Osteoblast (primary cell): ENCODE results near the gene GPR18. TPM values are rescaled to one million over a fixed set of nuclear protein-coding genes. Genes with fewer than 3 reads are reported as not detected.
A peak's percentile ranks its signal among the peaks of the same experiment; 100 is the strongest.

Experiments used
- DNase-seq: peaks from one replicate; pipeline ENCODE4 v3.0.0; 2011; ENCODE audit warnings: low spot score, mixed read lengths; ENCODE audit not compliant: insufficient read length; ENCODE audit errors: missing footprints
- H2AFZ ChIP-seq: 2 replicates; pipeline ENCODE4 v1.6.0; 2011; ENCODE audit warnings: mild to moderate bottlenecking, low read length
- H3K27ac ChIP-seq: 2 replicates; pipeline ENCODE4 v1.5.1; 2011; ENCODE audit warnings: mild to moderate bottlenecking, low read depth, low read length, moderate library complexity
- H3K27me3 ChIP-seq: 2 replicates; pipeline ENCODE4 v1.6.0; 2012; ENCODE audit warnings: mild to moderate bottlenecking, control low read depth, inconsistent platforms, low read length, moderate library complexity; ENCODE audit not compliant: insufficient read depth
- H3K36me3 ChIP-seq: 2 replicates; pipeline ENCODE4 v1.5.1; 2011; ENCODE audit warnings: mild to moderate bottlenecking, low read length, control low read depth, moderate library complexity; ENCODE audit not compliant: insufficient read depth
- H3K4me1 ChIP-seq: 2 replicates; pipeline ENCODE4 v1.5.1; 2011; ENCODE audit warnings: mild to moderate bottlenecking, low read length, control low read depth, moderate library complexity; ENCODE audit not compliant: insufficient read depth
- H3K4me2 ChIP-seq: 2 replicates; pipeline ENCODE4 v1.6.0; 2011; ENCODE audit warnings: mild to moderate bottlenecking, low read length; ENCODE audit not compliant: insufficient read depth
- H3K4me3 ChIP-seq: fragments of 200-600 bp; sonication (generic); 3 replicates; pipeline ENCODE4 v1.5.1; 2012; ENCODE audit warnings: mild to moderate bottlenecking, low read length, inconsistent platforms; ENCODE audit not compliant: insufficient read depth
- H3K79me2 ChIP-seq: 2 replicates; pipeline ENCODE4 v1.6.0; 2012; ENCODE audit warnings: mild to moderate bottlenecking, low read length, control low read depth, inconsistent platforms; ENCODE audit not compliant: insufficient read depth
- H3K9me3 ChIP-seq: 2 replicates; pipeline ENCODE4 v1.5.1; 2011; ENCODE audit warnings: low read depth, low read length, control low read depth
- H4K20me1 ChIP-seq: 2 replicates; pipeline ENCODE4 v1.6.0; 2012; ENCODE audit warnings: mild to moderate bottlenecking, low read length, control low read depth; ENCODE audit not compliant: insufficient read depth
- total RNA-seq: library from RNA; depleted of rRNA; stranded (reverse); fragments of >200 nt; gene quantifications from 2 replicates; pipeline ENCODE4 v1.2.3, GENCODE V29; 2012
- TF ChIP-seq, protein P1 (sequence below): IDR thresholded peaks from 2 replicates; pipeline ENCODE4 v1.5.1; 2011; ENCODE audit warnings: mild to moderate bottlenecking, low read depth, low read length, moderate library complexity; ENCODE audit errors: extremely low read depth

Gene GPR18
- total RNA-seq, 1 donor, result under 0.01 TPM

DNA sequence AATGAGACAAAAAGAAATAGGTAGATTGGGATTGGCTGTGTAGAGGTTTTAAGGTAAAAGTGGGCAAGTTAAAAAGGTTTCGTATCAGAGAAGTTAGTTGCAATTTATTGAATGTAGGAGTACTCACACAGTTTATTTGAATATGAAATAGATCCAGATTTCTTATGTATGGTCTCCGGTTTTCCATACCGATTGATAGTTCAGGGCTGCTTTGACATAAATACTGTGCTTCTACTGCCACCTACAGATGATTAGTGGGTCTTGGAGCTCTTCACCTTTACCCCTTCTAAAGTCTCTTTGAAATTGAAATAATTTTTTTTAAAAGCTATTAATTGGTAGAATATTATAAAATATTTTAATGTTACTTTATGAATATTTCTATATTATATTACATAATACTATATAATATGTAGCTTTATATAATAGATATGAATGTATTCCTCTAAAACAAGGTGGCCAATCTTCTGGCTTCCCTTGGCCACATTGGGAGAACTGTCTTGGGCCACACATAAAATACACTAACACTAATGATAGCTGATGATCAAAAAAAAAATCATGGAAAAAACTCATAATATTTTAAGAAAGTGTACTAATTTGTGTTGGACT, 7.7 kb upstream of the GPR18 start:
- Histone ChIP-seq H3K4me1 (no peaks in the 10 kb centered on the region), H3K27me3 (no peaks in the 10 kb centered on the region), H3K9me3 (no peaks in the 10 kb centered on the region), H3K27ac (no peak overlapping the region), H3K36me3 (no peaks in the 10 kb centered on the region), H2AFZ (no peak overlapping the region), H3K4me3 (no peak overlapping the region), H3K4me2 (no peak overlapping the region), H4K20me1 (peaks cover 11% of the 10 kb centered on the region), H3K79me2 (no peaks in the 10 kb centered on the region)
- peak; percentile 18 for DNase-seq
- TF ChIP-seq, protein P1, sequence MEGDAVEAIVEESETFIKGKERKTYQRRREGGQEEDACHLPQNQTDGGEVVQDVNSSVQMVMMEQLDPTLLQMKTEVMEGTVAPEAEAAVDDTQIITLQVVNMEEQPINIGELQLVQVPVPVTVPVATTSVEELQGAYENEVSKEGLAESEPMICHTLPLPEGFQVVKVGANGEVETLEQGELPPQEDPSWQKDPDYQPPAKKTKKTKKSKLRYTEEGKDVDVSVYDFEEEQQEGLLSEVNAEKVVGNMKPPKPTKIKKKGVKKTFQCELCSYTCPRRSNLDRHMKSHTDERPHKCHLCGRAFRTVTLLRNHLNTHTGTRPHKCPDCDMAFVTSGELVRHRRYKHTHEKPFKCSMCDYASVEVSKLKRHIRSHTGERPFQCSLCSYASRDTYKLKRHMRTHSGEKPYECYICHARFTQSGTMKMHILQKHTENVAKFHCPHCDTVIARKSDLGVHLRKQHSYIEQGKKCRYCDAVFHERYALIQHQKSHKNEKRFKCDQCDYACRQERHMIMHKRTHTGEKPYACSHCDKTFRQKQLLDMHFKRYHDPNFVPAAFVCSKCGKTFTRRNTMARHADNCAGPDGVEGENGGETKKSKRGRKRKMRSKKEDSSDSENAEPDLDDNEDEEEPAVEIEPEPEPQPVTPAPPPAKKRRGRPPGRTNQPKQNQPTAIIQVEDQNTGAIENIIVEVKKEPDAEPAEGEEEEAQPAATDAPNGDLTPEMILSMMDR, result peak; percentile 63

DNA sequence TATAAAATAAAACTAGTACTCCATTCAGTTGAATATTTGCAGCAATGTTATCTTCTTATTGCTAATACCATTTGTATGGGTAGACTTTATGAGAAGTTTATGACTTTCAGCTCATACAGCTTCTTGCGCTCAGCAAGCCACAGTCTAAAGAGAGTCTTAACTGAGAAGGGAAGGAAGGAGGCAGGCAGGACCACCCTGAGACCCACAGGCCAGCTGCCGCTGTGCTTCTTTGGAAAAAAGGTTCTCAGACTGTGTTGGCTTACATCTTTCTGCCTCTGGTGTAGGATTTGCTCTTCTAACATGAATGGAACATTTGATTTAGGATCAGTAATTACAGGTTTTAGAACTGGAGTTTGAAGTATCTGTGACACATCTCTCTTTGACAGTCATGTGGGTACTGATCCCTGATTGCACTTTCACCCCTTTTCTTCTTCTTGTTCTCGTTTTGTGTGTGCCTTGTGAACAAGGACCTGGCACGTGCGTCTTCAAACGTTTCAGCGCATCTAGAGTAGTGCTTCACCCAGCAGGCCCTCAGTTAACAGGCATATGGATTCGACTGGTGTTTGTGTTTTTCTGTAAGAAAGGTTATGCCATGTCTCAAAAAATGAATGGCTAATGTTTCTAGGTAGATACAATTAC, 7.1 kb upstream of the GPR18 start:
- H2AFZ ChIP-seq, result no peak overlapping the region
- DNase-seq, result no peak

DNA sequence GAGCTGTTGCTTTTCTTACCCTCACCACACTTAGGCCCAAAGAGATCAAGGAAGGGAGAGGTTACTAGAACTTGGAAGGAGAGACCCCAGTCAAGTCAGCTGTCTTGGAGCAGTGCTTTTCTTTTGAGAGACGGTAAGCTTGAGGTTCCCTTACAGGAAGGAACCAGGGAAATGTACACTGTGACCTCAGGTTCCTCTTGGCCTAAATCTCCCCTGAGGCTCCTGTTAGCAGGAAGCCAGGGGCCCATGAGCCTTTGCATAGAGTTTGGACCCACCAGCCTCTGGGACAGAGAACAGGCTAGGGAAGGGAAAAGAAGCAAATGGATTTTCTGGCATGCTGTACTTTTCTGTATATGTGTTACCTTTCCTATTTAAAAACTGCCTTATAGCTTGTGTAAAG, 5.9 kb upstream of the GPR18 start:
- DNase-seq, result no peak
- Histone ChIP-seq H3K4me1 (peaks cover 5% of the 10 kb centered on the region), H3K27me3 (no peaks in the 10 kb centered on the region), H3K9me3 (no peaks in the 10 kb centered on the region), H3K4me3 (no peak overlapping the region), H3K27ac (no peak overlapping the region), H2AFZ (no peak overlapping the region), H4K20me1 (peaks cover 11% of the 10 kb centered on the region), H3K4me2 (no peak overlapping the region), H3K36me3 (no peaks in the 10 kb centered on the region), H3K79me2 (no peaks in the 10 kb centered on the region)
- TF ChIP-seq, protein P1, result no peak

More for the DNA sequence above, 7.1 kb upstream of the GPR18 start:
- peaks cover 11% of the 10 kb centered on the region for H4K20me1 ChIP-seq
- no peaks in the 10 kb centered on the region for H3K36me3 ChIP-seq
- H3K79me2 ChIP-seq, result no peaks in the 10 kb centered on the region
- H3K4me3 ChIP-seq, result no peak overlapping the region
- no peak overlapping the region for H3K27ac ChIP-seq
- H3K27me3 ChIP-seq, result no peaks in the 10 kb centered on the region
- H3K4me2 ChIP-seq, result no peak overlapping the region
- no peaks in the 10 kb centered on the region for H3K4me1 ChIP-seq
- no peaks in the 10 kb centered on the region for H3K9me3 ChIP-seq
- TF ChIP-seq, protein P1, result no peak

DNA sequence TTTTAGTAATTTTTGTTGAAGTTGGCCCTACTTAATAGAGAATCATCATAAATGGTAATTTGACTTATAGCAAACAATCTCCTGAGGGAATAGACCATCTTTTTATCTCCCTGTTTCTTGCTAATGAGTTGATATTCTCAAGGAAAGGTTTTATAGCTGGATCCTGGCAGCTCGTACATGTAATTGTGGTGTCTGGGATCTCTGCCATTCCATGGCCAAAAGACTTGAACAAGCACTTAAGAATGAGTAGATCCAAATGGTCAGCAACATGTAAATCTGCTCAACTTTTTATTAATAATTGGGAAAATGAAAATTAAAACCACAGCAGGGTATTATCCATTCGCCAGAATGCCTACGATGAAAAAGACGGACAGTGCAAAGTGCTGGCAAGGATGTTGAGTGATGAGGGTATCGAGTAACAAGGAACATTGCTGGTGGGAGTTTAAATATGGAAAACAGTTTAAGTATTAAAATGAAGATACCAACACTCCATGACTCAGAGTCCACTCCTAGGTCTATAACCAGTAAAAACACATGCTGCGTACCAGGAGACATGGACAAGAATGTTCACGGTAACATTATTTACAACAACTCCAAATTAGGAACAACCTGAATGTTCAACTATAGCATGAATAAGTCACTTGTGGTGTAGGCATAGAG, 5.1 kb upstream of the GPR18 start:
- DNase-seq, result no peak
- Histone ChIP-seq H3K4me1 (peaks cover 5% of the 10 kb centered on the region), H2AFZ (no peak overlapping the region), H3K27ac (no peak overlapping the region), H3K27me3 (no peaks in the 10 kb centered on the region), H3K36me3 (no peaks in the 10 kb centered on the region), H3K79me2 (no peaks in the 10 kb centered on the region), H3K4me2 (no peak overlapping the region), H3K4me3 (no peak overlapping the region), H3K9me3 (no peaks in the 10 kb centered on the region), H4K20me1 (peaks cover 8% of the 10 kb centered on the region)
- TF ChIP-seq, protein P1, result no peak
